Trophoblast cell (in vitro differentiated cells and primary cell): ENCODE results near the gene ABLIM2.
A peak's percentile ranks its signal among the peaks of the same experiment; 100 is the strongest.

Source experiments
- DNase-seq, 2 donors: peaks; one replicate each; pipeline ENCODE4 v3.0.0-alpha.2; 2016
- H2AFZ ChIP-seq: 2 replicates; pipeline ENCODE4 v1.6.1; 2013; ENCODE audit warnings: low read length, moderate library complexity, mild to moderate bottlenecking; ENCODE audit not compliant: insufficient read depth, poor library complexity
- H2AK5ac ChIP-seq: 2 replicates; pipeline ENCODE4 v1.6.1; 2013; ENCODE audit warnings: mild to moderate bottlenecking, low read length
- H2BK120ac ChIP-seq: 2 replicates; pipeline ENCODE4 v1.6.1; 2013; ENCODE audit warnings: low read length, mild to moderate bottlenecking, moderate library complexity; ENCODE audit not compliant: insufficient read depth, poor library complexity
- H2BK12ac ChIP-seq: 2 replicates; pipeline ENCODE4 v1.6.1; 2013; ENCODE audit warnings: mild to moderate bottlenecking, low read length, moderate library complexity
- H2BK5ac ChIP-seq: 2 replicates; pipeline ENCODE4 v1.6.1; 2013; ENCODE audit warnings: low read length, low read depth, moderate library complexity, mild to moderate bottlenecking; ENCODE audit not compliant: poor library complexity
- H3K14ac ChIP-seq: 2 replicates; pipeline ENCODE4 v1.6.1; 2013; ENCODE audit warnings: mild to moderate bottlenecking, low read length
- H3K18ac ChIP-seq: 2 replicates; pipeline ENCODE4 v1.6.1; 2013; ENCODE audit warnings: mild to moderate bottlenecking, low read length
- H3K23ac ChIP-seq: 2 replicates; pipeline ENCODE4 v1.6.1; 2013; ENCODE audit warnings: low read length
- H3K27ac ChIP-seq: 2 replicates; pipeline ENCODE4 v1.5.1; 2013; ENCODE audit warnings: low read depth, mild to moderate bottlenecking, inconsistent platforms, low read length, moderate library complexity
- H3K27me3 ChIP-seq: 2 replicates; pipeline ENCODE4 v1.6.1; 2013; ENCODE audit warnings: inconsistent platforms, mild to moderate bottlenecking, low read length, moderate library complexity; ENCODE audit not compliant: insufficient read depth
- H3K36me3 ChIP-seq, 2 experiments: 1 replicate in 1 of 2; 2 replicates in 1 of 2; pipeline ENCODE4 v1.6.1; 2013; ENCODE audit warnings: low read length in 2 of 2, mild to moderate bottlenecking in 2 of 2, moderate library complexity in 1 of 2; ENCODE audit not compliant: insufficient read depth in 2 of 2, control insufficient read depth in 1 of 2
- H3K4ac ChIP-seq: 2 replicates; pipeline ENCODE4 v1.6.1; 2013; ENCODE audit warnings: low read depth, mild to moderate bottlenecking, low read length, moderate library complexity
- H3K4me1 ChIP-seq, 2 experiments: 1 replicate in 1 of 2; 2 replicates in 1 of 2; pipeline ENCODE4 v1.6.1; 2013; ENCODE audit warnings: low read length in 2 of 2, mild to moderate bottlenecking in 2 of 2, moderate library complexity in 1 of 2; ENCODE audit not compliant: insufficient read depth in 2 of 2, control insufficient read depth in 1 of 2
- H3K4me2 ChIP-seq: 2 replicates; pipeline ENCODE4 v1.6.1; 2013; ENCODE audit warnings: inconsistent platforms, mild to moderate bottlenecking, low read length, moderate library complexity
- H3K4me3 ChIP-seq: 2 replicates; pipeline ENCODE4 v1.5.1; 2013; ENCODE audit warnings: mild to moderate bottlenecking, low read depth, low read length, inconsistent platforms
- H3K79me1 ChIP-seq: one replicate; pipeline ENCODE4 v1.6.1; 2013; ENCODE audit warnings: low read length
- H3K79me2 ChIP-seq: 2 replicates; pipeline ENCODE4 v1.6.1; 2013; ENCODE audit warnings: low read length, mild to moderate bottlenecking; ENCODE audit not compliant: control insufficient read depth, insufficient read depth, poor library complexity
- H3K9ac ChIP-seq: 2 replicates; pipeline ENCODE4 v1.6.1; 2013; ENCODE audit warnings: mild to moderate bottlenecking, low read length
- H3K9me3 ChIP-seq: 2 replicates; pipeline ENCODE4 v1.6.1; 2013; ENCODE audit warnings: low read depth, mild to moderate bottlenecking, control low read depth, inconsistent platforms, low read length; ENCODE audit not compliant: insufficient read depth
- H4K12ac ChIP-seq: 2 replicates; pipeline ENCODE4 v1.6.1; 2013; ENCODE audit warnings: low read depth, mild to moderate bottlenecking, low read length, moderate library complexity
- H4K8ac ChIP-seq: 2 replicates; pipeline ENCODE4 v1.6.1; 2013; ENCODE audit warnings: low read depth, mild to moderate bottlenecking, low read length, moderate library complexity
- H4K91ac ChIP-seq: one replicate; pipeline ENCODE4 v1.6.1; 2013; ENCODE audit warnings: low read depth, mild to moderate bottlenecking, low read length, moderate library complexity
- WGBS: extraction: QIAGEN DNeasy Blood & Tissue Kit; methylation state at CpG from one replicate; pipeline ENCODE4 v1.1.7; 2013; ENCODE audit warnings: missing lambda C conversion rate; ENCODE audit not compliant: insufficient read length, insufficient coverage; ENCODE audit errors: extremely low coverage; 5-methylcytosine and 5-hydroxymethylcytosine counted together

The ABLIM2 gene

GRCh38 chr4:8109406-8110065 is 49.1 kb downstream of the ABLIM2 start:
- Histone ChIP-seq H3K27ac (no peak overlapping the region), H2BK12ac (no peak overlapping the region), H3K79me2 (no peaks in the 10 kb centered on the region), H4K12ac (no peak overlapping the region), H2AFZ (no peak overlapping the region), H3K4me2 (no peak overlapping the region), H3K14ac (no peak overlapping the region), H3K27me3 (no peaks in the 10 kb centered on the region), H3K23ac (no peak overlapping the region), H3K9ac (no peak overlapping the region), H3K18ac (no peak overlapping the region), H4K8ac (no peak overlapping the region), H3K9me3 (peaks cover 4% of the 10 kb centered on the region), H4K91ac (peak overlapping the region; percentile 26), H3K4me3 (no peak overlapping the region), H3K79me1 (no peaks in the 10 kb centered on the region), H3K36me3 (no peaks in the 10 kb centered on the region), H2BK120ac (no peak overlapping the region), H3K4me1 (peaks cover 0 to 8% of the 10 kb centered on the region in 2 experiments), H2AK5ac (no peak overlapping the region), H3K4ac (no peak overlapping the region), H2BK5ac (no peak overlapping the region)
- WGBS: no CpG with 5 or more reads among the region's 20 CpGs
- DNase-seq: no peak

- Histone ChIP-seq H3K18ac (no peak overlapping the region), H2AFZ (no peak overlapping the region), H3K4me3 (no peak overlapping the region), H3K4me1 (peaks cover 0 to 8% of the 10 kb centered on the region in 2 experiments), H3K9ac (no peak overlapping the region), H3K79me1 (no peaks in the 10 kb centered on the region), H3K27ac (no peak overlapping the region), H3K4me2 (no peak overlapping the region), H3K23ac (no peak overlapping the region), H3K4ac (no peak overlapping the region), H3K27me3 (no peaks in the 10 kb centered on the region), H3K14ac (no peak overlapping the region), H4K8ac (no peak overlapping the region), H4K91ac (no peak overlapping the region), H2BK120ac (no peak overlapping the region), H2BK12ac (no peak overlapping the region), H2AK5ac (no peak overlapping the region), H3K9me3 (peaks cover 4% of the 10 kb centered on the region), H2BK5ac (no peak overlapping the region), H3K79me2 (no peaks in the 10 kb centered on the region), H3K36me3 (no peaks in the 10 kb centered on the region), H4K12ac (no peak overlapping the region)
- WGBS: no CpG with 5 or more reads among the region's 14 CpGs
- no peak for DNase-seq
Measured at GRCh38 chr4:8108991-8109390, 49.6 kb downstream of the ABLIM2 start.

GRCh38 chr4:8108261-8108660 is 50.4 kb downstream of the ABLIM2 start:
- H3K36me3 ChIP-seq: no peaks in the 10 kb centered on the region

GRCh38 chr4:8107146-8107657 is 51.4 kb downstream of the ABLIM2 start:
- Histone ChIP-seq H3K9me3 (peaks cover 6% of the 10 kb centered on the region), H3K14ac (no peak overlapping the region), H3K4ac (no peak overlapping the region), H2AK5ac (no peak overlapping the region), H3K36me3 (no peaks in the 10 kb centered on the region), H3K18ac (no peak overlapping the region), H3K79me1 (no peaks in the 10 kb centered on the region), H2BK5ac (no peak overlapping the region), H2BK12ac (no peak overlapping the region), H3K79me2 (no peaks in the 10 kb centered on the region), H3K27me3 (no peaks in the 10 kb centered on the region), H3K4me3 (no peak overlapping the region), H4K8ac (no peak overlapping the region), H4K12ac (no peak overlapping the region), H3K4me2 (no peak overlapping the region), H3K9ac (no peak overlapping the region), H4K91ac (no peak overlapping the region), H3K23ac (no peak overlapping the region), H2AFZ (no peak overlapping the region), H3K4me1 (peaks cover 0 to 8% of the 10 kb centered on the region in 2 experiments), H3K27ac (no peak overlapping the region), H2BK120ac (no peak overlapping the region)
- no CpG with 5 or more reads among the region's 11 CpGs for WGBS
- no peak for DNase-seq

More at GRCh38 chr4:8108261-8108660, 50.4 kb downstream of the ABLIM2 start:
- no peak overlapping the region for H2BK120ac ChIP-seq
- H3K27me3 ChIP-seq: no peaks in the 10 kb centered on the region
- H2BK12ac ChIP-seq: no peak overlapping the region
- no peak overlapping the region for H4K8ac ChIP-seq
- no peaks in the 10 kb centered on the region for H3K79me2 ChIP-seq
- no peak overlapping the region for H3K23ac ChIP-seq
- no peak overlapping the region for H2AK5ac ChIP-seq
- H3K18ac ChIP-seq: no peak overlapping the region
- H2AFZ ChIP-seq: no peak overlapping the region
- no peaks in the 10 kb centered on the region for H3K79me1 ChIP-seq
- no peak overlapping the region for H4K91ac ChIP-seq
- H3K4me1 ChIP-seq: peaks cover 0 to 8% of the 10 kb centered on the region in 2 experiments
- H4K12ac ChIP-seq: no peak overlapping the region
- no peak for DNase-seq
- H2BK5ac ChIP-seq: no peak overlapping the region
- no peak overlapping the region for H3K14ac ChIP-seq
- no peak overlapping the region for H3K4me2 ChIP-seq
- H3K9me3 ChIP-seq: peaks cover 4% of the 10 kb centered on the region
- no peak overlapping the region for H3K4ac ChIP-seq
- no peak overlapping the region for H3K9ac ChIP-seq
- no peak overlapping the region for H3K4me3 ChIP-seq
- no peak overlapping the region for H3K27ac ChIP-seq
- no CpG with 5 or more reads among the region's 20 CpGs for WGBS
